WTC11 (cell line): ENCODE results near the gene WTAP. TPM values are rescaled to one million over a fixed set of nuclear protein-coding genes. Genes with fewer than 3 reads are reported as not detected.

Experiments
- ATAC-seq: fragments of 200-7000 bp; cut with Tn5 transposase; 2 replicates; pipeline ENCODE4 v1.10.0; 2021; ENCODE audit warnings: mild to moderate bottlenecking, moderate library complexity
- CTCF ChIA-PET: fragments of 300-600 bp; sonication (Branson Sonifier 250); formaldehyde crosslinking; loops from one replicate; lab custom pipeline; 2021; ENCODE audit warnings: antibody characterized with exemption; lab: Charles Lee
- POLR2A ChIA-PET: fragments of 350-600 bp; sonication (Branson Sonifier 250); formaldehyde crosslinking; loops from one replicate; lab custom pipeline; 2021; ENCODE audit warnings: antibody characterized with exemption; lab: Charles Lee
- DNase-seq: peaks from one replicate; pipeline ENCODE4 v3.0.0; 2021; ENCODE audit warnings: low spot score
- H3K27ac Mint-ChIP-seq: 2 replicates; pipeline ENCODE4 v1.8.0; 2021; ENCODE audit warnings: mixed read lengths
- H3K27me3 Mint-ChIP-seq: 2 replicates; pipeline ENCODE4 v1.8.0; 2021; ENCODE audit warnings: low read depth, mild to moderate bottlenecking, moderate library complexity, mixed read lengths
- H3K36me3 Mint-ChIP-seq: 2 replicates; pipeline ENCODE4 v1.8.0; 2021; ENCODE audit warnings: mixed read lengths
- H3K4me1 Mint-ChIP-seq: 2 replicates; pipeline ENCODE4 v1.8.0; 2022; ENCODE audit warnings: mixed read lengths
- H3K4me3 Mint-ChIP-seq: 2 replicates; pipeline ENCODE4 v1.8.0; 2021; ENCODE audit warnings: mild to moderate bottlenecking, moderate library complexity, mixed read lengths
- H3K9me3 Mint-ChIP-seq: 2 replicates; pipeline ENCODE4 v1.8.0; 2021; ENCODE audit warnings: mixed read lengths
- ATF3 ChIP-seq: sonication (generic); formaldehyde crosslinking; conservative IDR thresholded peaks from 2 replicates; pipeline ENCODE4 v1.8.1; 2022; ENCODE audit warnings: mild to moderate bottlenecking, missing genetic modification reagents
- ATF6 ChIP-seq: sonication (generic); formaldehyde crosslinking; IDR thresholded peaks from 2 replicates; pipeline ENCODE4 v1.8.1; 2023; ENCODE audit warnings: mild to moderate bottlenecking, missing genetic modification reagents
- CREM ChIP-seq: sonication (generic); formaldehyde crosslinking; IDR thresholded peaks from 2 replicates; pipeline ENCODE4 v1.8.1; 2022; ENCODE audit warnings: mild to moderate bottlenecking, missing genetic modification reagents, moderate library complexity
- ETV6 ChIP-seq: sonication (generic); formaldehyde crosslinking; IDR thresholded peaks from 2 replicates; pipeline ENCODE4 v1.8.1; 2022; ENCODE audit warnings: mild to moderate bottlenecking, missing genetic modification reagents
- FOXK1 ChIP-seq: sonication (generic); formaldehyde crosslinking; IDR thresholded peaks from 2 replicates; pipeline ENCODE4 v1.8.0; 2022; ENCODE audit warnings: mild to moderate bottlenecking, moderate library complexity, missing genetic modification reagents
- GABPB1 ChIP-seq: sonication (generic); formaldehyde crosslinking; IDR thresholded peaks from 2 replicates; pipeline ENCODE4 v1.8.1; 2023; ENCODE audit warnings: mild to moderate bottlenecking, missing genetic modification reagents
- HMGA2 ChIP-seq: fragments of 250-450 bp; sonication (Bioruptor Pico); IDR thresholded peaks from 2 replicates; pipeline ENCODE4 v1.4.0; 2021; ENCODE audit warnings: mild to moderate bottlenecking, moderate library complexity
- NFE2L1 ChIP-seq: sonication (generic); formaldehyde crosslinking; IDR thresholded peaks from 2 replicates; pipeline ENCODE4 v1.8.1; 2023; ENCODE audit warnings: missing genetic modification reagents
- NFYB ChIP-seq: sonication (generic); formaldehyde crosslinking; conservative IDR thresholded peaks from 2 replicates; pipeline ENCODE4 v1.8.0; 2022; ENCODE audit warnings: low read depth, missing genetic modification reagents
- PRRX2 ChIP-seq: fragments of 250-450 bp; sonication (Bioruptor Pico); IDR thresholded peaks from 2 replicates; pipeline ENCODE4 v1.8.0; 2021; ENCODE audit warnings: mild to moderate bottlenecking
- SMAD3 ChIP-seq: sonication (generic); formaldehyde crosslinking; IDR thresholded peaks from 2 replicates; pipeline ENCODE4 v1.8.0; 2022; ENCODE audit warnings: missing genetic modification reagents, mild to moderate bottlenecking, borderline replicate concordance
- USF1 ChIP-seq: sonication (generic); formaldehyde crosslinking; IDR thresholded peaks from 2 replicates; pipeline ENCODE4 v1.8.0; 2022; ENCODE audit warnings: mild to moderate bottlenecking, missing genetic modification reagents
- ZMAT4 ChIP-seq: fragments of 250-450 bp; sonication (Bioruptor Pico); IDR thresholded peaks from 2 replicates; pipeline ENCODE4 v1.9.0; 2021; ENCODE audit warnings: mild to moderate bottlenecking
- ZNF396 ChIP-seq: fragments of 250-450 bp; sonication (Bioruptor Pico); IDR thresholded peaks from 2 replicates; pipeline ENCODE4 v1.8.0; 2021; ENCODE audit warnings: mild to moderate bottlenecking, moderate library complexity, borderline replicate concordance
- ZSCAN18 ChIP-seq: fragments of 250-450 bp; sonication (Bioruptor Pico); IDR thresholded peaks from 2 replicates; pipeline ENCODE4 v2.1.2; 2022; ENCODE audit warnings: mild to moderate bottlenecking, moderate library complexity
- total RNA-seq: library from RNA; stranded (reverse); gene quantifications from 3 replicates; pipeline ENCODE4 v1.2.3, GENCODE V29; 2021

WTAP gene
- total RNA-seq, 1 experiment from 2014 or later: 88.8 TPM

- TF ChIP-seq USF1 (CRISPR knock-in tag): no peak
- no peak for TF ChIP-seq ETV6
- TF ChIP-seq HMGA2: no peak
- TF ChIP-seq ATF3 (CRISPR knock-in tag): no peak
- TF ChIP-seq, all 79 proteins: peak for 14
These were observed 34.0 kb upstream of the WTAP start, which contains the start of gene SOD2 (continued) for GRCh38 chr6:159693128-159693893.

- ChIA-PET POLR2A (interaction anchor here (0.6 to 3.0 kb wide), 4 partner anchors 33 to 1816 kb away, joined by 3 to 20 read pairs (median 4); partner anchors contain the start of gene WTAP), CTCF (interaction anchor here (1.1 to 2.8 kb wide), 2 partner anchors 33 to 61 kb away, joined by 3 to 8 read pairs; no protein-coding TSS in a partner anchor)
- H3K4me3 Mint-ChIP-seq: peak overlapping the region; percentile 74
- no peak; the same call in 1 of the 2 replicates for ATAC-seq
- peaks cover 25% of the 10 kb centered on the region for H3K4me1 Mint-ChIP-seq
- no peaks in the 10 kb centered on the region; the same call in 1 of the 2 replicates for H3K27me3 Mint-ChIP-seq
- peak overlapping the region; percentile 84 for H3K27ac Mint-ChIP-seq
- H3K36me3 Mint-ChIP-seq: peaks cover 1% of the 10 kb centered on the region; the same call in 1 of the 2 replicates
- peak; percentile 63 for TF ChIP-seq GABPB1 (CRISPR knock-in tag)
- TF ChIP-seq ZSCAN18 (CRISPR knock-in tag): no peak
- TF ChIP-seq SMAD3: no peak
- TF ChIP-seq ATF6 (CRISPR knock-in tag): no peak
- TF ChIP-seq, all 79 proteins: peak for 1
- H3K9me3 Mint-ChIP-seq: no peaks in the 10 kb centered on the region
- DNase-seq: no peak
These were observed 33.3 kb upstream of the WTAP start for GRCh38 chr6:159693894-159694545.

GRCh38 chr6:159695984-159696383 is 31.3 kb upstream of the WTAP start:
- H3K27ac Mint-ChIP-seq: no peak overlapping the region; the same call in 1 of the 2 replicates
- TF ChIP-seq NFYB (no peak), FOXK1 (no peak), CREM (CRISPR knock-in tag) (no peak), GABPB1 (CRISPR knock-in tag) (no peak), PRRX2 (CRISPR knock-in tag) (no peak), ZNF396 (CRISPR knock-in tag) (no peak), NFE2L1 (CRISPR knock-in tag) (no peak), ZMAT4 (CRISPR knock-in tag) (no peak)
- H3K4me1 Mint-ChIP-seq: peaks cover 24% of the 10 kb centered on the region
- ChIA-PET POLR2A (interaction anchor here (1.1 kb wide), 1 partner anchor 31 kb away, joined by 6 read pairs; the partner anchor contains the start of gene WTAP), CTCF (no interaction called here)
- DNase-seq: no peak
- no peaks in the 10 kb centered on the region for H3K9me3 Mint-ChIP-seq
- ATAC-seq: no peak
- no peaks in the 10 kb centered on the region; the same call in 1 of the 2 replicates for H3K27me3 Mint-ChIP-seq
- H3K36me3 Mint-ChIP-seq: no peaks in the 10 kb centered on the region
- no peak overlapping the region for H3K4me3 Mint-ChIP-seq
